Endometrium (tissue), 2 donors: ENCODE data around the gene BAHD1.
"Not testable (repeated sequence)": the region's sequence is repeated elsewhere in the genome, so short reads cannot be mapped to it uniquely, and the experiment has no call there.

ENCODE experiments used
- FAIRE-seq: peaks from 2 replicates; lab custom pipeline; 2012; peaks lifted over from hg19 to GRCh38; lab: Jason Lieb, UNC
- donor health status: control.
- donor health status: control.

The BAHD1 gene

DNA sequence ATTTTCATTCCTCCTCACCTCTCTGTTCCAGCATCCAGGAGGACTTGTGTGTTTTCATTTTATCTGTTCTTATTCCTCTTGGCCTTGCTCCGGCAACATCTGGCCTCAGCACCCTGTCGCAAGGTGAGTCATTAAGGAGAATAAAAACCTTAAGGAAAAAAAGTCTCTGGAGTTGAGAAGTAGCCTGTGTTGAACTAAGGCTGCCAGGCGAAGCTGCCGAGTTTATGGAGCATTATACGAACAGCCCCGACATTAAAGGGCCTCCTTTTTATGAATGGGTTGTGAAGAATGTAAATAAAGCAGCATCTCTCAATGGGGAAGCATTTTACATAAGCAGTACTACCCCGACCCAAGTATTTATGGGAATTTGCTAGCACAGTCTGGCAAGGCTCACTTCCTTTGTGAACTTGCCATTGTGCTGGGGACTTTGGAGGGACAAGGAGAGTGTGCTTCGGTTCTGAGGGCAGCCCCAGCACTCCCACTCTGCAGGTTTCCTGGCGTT is 4.7 kb downstream of the BAHD1 start:
- FAIRE-seq: peak; percentile 90

DNA sequence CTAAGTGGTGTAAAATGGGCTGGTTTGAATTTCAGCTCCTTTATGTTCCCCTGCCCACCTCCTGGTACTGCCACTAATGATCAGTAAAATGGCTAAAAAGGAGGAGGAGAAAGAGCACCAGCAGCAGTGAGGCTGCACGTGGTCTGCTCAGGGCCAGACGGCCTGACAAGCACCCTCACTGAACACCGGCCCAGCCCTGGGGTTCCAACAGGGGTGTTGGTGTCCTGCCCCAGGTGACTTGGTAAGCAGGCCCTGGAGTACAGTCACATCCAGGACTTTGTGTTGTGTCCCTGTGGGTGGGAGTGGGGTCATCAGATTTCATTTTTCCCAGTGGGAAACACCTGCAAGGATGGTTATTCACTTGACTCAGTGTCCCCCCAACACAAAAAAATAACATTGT is 5.4 kb downstream of the BAHD1 start:
- FAIRE-seq: no peak

DNA sequence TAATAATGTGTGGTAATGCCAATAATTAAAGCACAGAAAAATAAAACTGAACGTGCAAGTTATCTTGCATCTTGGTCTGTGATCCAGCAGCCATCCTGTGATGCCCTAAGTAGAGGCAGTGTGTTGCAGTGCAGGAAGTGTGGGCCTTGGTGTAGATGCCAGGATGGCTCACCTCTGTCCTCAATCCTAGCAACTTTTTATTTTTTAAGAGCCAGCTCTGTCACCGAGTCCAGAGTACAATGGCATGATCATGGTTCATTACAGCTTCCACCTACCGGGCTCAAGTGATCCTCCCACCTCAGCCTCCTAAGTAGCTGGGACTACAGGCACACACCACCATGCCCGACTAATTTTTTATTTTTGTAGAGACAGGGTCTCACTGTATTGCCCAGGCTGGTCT is 7.6 kb downstream of the BAHD1 start:
- no peak for FAIRE-seq

DNA sequence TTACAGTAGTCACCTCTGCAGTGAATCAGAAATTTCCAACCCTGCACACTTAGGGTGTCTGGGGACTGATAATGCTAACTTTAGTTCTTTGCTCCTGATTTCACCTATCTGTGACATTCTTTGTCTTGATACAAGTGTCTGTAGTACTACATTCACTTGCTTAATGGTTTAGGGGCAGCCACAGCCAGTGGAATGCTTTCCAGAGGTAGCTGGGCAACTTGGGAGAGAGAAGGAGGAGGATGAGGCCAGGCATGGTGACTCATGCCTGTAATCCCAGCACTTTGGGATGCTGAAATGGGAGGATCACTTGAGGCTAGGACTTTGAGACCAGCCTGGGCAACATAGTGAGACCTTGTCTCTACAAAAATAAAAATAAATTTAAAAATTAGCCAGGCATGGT is 8.5 kb downstream of the BAHD1 start:
- FAIRE-seq: no peak

DNA sequence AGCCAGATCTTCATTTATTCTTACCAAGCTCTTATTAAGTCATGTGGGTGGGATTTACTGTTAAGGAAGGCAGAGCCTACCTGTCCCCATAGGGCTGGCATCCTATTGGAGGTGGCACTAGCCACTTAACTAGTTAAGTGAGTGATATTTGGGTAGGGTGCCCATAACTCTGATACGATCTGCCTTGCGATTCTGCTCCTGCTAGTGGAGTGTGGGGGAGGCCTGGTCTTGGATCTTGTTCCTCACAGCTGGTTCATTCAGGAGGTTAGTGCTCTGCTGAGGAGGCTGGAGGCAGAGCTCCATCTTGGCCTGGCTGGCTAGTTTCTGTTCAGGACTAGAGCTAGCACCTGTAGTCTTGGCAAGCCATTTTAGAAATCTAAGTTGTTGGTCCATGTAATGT is 9.3 kb downstream of the BAHD1 start:
- no peak for FAIRE-seq

DNA sequence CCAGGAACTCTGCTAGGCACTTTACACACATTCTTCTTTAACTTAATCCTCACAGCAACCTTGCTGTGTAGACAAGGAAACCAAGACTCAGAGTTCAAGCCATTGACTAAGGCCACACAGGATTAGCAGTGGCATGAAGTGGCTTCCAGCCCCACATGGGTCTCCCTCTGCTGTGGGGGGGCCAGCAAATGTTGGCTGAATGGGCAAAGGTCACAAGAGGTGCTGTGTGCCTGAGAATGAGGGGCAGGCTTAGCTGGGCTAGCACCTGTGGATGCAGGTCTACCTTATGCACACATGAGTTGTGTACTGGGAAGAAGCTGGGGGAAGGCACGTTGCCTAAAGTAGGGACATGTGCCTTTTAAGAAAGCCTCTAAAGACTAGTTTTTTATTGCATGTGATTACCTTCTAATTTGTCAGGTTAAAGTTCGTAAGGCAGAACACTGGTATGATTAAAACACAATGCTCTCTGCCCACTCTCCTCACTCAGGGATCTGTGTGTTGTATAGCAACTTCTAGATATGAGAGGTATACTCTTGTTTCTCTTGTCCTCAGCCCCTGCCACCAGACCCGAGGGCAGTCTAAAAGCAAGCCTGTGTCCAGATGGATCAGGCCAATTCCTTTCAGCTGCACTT is 10.9 kb downstream of the BAHD1 start:
- FAIRE-seq: no peak

DNA sequence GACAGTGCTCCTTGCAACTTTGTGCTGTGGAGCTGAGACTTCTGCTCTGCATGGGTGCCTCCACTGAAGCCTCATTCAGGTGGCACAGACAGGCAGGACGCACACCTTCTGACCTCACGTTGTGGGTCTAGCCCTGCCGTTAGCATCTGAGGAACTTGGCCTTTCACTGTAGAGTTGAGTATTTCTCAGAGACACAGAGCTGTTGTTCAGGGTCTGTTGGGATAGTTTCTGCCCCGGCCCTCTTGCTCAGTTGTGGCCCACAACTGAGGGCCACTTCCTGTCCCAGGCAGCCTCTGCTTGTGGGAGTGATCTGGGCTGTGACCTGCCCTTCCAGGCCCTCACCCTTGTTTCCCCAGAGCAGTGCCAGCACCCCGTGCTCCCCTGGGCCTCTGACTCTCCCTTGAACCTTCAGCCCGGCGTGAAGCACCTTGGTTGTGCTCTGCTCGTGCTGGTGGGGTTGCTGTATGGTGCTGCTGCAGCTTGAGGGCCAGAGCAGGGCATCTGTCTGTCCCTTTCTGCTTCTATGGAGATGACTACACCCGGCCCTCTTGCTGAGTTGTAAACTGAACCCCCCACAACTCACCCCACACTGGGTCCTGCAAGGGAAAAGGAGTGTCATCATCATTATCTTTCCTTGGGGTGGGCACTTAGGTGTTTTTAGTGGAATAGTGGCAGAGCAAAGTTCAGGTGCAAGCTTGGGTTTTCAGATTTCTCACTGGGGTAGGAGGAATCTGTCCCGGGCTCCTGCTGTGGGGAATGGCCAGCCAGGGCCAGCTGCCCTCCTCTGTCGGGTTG is 11.7 kb downstream of the BAHD1 start:
- FAIRE-seq: no peak

DNA sequence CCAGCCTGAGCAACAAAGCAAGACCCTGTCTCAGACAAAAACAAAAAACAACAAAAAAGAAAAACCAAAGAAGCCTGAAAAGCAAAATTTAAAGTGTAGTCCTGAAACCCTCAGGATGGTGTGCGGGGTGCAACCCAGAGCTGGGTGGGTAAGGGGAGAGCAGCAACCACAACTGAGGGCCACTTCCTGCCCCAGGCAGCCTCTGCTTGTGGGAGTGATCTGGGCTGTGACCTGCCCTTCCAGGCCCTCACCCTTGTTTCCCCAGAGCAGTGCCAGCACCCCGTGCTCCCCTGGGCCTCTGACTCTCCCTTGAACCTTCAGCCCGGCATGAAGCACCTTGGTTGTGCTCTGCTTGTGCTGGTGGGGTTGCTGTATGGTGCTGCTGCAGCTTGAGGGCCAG is 13.2 kb downstream of the BAHD1 start:
- not testable (repeated sequence) for FAIRE-seq

DNA sequence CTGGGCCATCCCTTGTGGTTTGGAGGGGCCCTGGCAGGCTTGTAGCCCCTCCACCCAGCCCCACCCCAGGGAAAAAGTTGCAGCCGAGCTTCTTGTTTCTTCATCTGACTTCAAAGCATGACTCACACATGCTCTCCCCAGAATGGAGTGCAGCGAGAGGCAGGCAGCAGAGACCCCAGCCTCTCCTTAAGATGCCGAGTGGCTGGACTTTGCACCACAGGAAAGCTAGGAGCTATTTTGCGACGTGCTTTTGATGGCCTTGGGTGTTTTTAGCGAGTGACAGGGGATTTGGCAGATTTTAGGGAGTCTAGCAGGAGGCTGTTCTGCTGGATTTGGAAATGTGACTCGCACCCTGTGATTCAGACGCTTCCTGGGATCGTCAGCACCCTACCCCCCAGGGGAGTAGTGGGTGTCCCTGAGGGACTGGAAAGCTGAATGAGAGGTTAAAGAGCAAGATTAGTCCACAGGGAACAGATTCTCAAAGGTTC is 14.2 kb downstream of the BAHD1 start:
- FAIRE-seq: no peak

DNA sequence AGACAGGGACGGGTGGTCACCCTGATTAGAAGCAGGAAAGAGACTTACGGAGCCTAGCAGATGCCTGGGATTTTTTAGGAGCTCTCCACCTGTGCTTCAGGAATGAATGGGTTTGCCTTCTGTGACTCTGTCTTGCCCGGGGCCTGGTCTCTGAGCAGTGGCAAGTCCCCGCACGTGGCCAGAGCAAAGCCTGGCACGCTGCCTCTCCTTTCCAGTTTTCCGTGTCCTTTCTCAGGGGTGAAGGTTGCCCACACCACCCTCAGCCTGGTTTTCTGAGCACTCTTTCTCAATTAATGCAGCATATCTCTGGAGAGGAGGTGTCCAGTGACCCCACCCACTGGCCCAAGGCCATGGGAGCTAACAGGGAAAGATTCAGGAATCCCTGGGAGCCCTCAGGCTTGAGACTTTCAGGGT is 15.6 kb downstream of the BAHD1 start:
- no peak for FAIRE-seq

DNA sequence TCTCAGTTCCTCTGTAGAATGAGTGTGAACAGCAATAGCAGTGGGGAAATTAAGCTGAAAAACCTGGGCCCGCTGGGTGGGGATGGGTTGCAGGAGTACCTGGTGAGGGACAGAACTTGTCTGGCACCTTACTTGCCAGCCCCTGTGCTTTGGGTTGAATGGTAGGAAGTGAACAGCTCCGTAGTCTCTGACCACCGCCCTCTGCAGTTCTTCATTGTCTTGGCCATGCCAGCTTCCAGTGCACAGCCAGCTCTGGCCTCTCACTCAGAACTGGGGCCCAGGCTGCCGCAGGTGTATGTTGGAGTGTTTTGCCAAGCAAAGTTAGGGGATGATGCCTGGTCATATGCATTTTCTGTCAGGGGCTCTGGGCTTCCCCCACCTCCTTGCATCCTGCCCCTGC is 16.0 kb downstream of the BAHD1 start:
- no peak for FAIRE-seq

DNA sequence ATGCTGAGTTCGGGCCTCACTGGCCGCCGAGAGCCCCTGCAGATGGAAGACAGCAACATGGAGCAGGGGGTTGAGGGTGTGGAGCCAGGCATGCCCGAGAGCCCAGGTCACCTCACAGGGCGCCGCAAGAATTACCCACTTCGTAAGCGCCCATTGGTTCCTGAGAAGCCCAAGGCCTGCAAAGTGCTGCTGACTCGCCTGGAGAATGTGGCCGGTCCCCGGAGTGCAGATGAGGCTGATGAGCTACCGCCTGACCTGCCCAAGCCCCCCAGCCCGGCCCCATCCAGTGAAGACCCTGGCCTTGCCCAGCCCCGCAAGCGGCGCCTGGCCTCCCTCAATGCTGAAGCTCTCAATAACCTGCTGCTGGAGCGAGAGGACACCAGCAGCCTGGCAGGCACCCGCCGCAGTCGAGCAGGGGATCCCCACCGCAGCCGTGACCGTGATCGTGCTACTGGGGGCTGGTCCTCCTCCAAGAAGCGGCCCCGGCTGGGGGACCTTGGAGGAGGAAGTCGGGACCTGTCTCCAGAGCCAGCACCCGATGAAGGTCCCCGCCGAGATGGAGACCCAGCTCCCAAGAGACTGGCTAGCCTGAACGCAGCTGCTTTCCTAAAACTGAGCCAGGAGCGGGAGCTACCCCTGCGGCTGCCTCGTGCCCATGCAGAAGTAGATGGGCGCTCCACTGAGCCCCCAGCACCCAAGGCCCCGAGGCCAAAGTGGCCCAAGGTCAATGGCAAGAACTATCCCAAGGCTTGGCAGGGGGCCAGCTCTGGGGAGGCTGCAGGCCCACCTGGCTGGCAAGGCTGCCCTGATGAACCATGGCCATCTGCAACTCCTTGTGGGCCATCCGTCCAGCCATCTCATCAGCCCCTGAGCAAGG is 18.0 kb downstream of the BAHD1 start:
- FAIRE-seq: no peak

DNA sequence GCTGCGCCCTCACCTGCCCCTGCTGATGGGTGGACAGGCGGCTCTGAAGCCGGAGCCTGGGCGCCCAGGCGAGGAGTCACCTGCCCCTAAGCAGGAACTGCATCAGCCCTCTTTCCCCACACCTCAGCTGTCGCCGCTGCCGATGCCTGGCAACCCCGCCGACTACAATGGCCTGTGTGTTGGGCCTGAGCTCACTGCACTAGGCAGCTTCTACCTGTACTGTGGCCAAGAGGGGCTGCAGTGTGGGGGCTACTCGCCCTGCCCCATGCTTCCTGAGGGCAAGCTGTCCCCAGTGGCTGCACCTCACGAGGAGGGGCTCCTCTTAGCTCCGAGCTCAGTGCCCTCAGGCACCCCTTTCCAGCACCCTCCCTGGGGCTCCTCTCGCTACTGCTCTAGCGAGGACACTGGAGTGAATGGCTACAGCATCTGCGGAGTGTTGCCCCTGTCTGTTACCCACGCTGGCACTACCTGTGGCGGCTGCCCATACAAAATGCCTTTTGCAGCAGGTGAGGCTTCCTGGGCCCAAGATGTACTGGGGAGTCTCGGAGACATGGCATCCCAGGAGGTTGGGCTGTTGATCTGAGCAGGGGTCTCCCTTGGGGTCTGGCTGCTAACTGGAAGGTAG is 18.8 kb downstream of the BAHD1 start:
- FAIRE-seq: no peak

DNA sequence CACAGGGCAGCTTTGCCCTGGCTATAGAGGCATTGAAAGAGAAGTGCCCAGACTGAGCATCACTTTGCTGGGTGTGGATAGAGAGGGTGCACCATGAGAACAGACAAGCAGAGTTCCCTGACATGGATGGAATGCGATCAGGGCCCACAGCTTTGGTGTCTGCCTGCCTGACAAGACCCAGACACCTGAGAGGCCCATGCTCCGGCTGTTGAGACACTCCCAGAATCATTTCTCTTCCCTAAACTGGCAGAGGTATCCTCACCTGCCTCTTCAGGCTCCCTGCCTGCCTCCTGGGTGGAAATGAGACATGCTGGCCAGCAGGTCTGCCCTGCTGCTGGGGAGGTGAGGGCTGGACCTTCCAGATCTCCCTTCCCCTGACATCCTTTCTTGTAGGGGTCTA is 19.7 kb downstream of the BAHD1 start:
- no peak for FAIRE-seq

DNA sequence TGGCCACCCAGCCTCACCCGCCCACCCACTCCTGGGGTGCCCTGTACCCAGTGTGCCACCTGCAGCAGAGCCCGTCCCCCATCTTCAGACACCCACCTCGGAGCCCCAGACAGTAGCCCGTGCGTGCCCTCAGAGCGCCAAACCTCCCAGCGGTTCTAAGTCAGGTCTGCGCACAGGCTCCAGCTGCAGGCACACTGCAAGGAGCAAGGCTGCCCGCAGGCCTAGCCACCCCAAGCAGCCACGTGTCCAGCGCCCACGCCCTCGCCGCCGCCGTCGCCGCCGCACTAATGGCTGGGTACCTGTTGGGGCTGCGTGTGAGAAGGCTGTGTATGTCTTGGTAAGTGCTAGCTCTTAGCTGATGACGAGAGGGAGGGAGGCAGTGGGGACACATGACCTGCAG is 21.2 kb downstream of the BAHD1 start:
- no peak for FAIRE-seq

DNA sequence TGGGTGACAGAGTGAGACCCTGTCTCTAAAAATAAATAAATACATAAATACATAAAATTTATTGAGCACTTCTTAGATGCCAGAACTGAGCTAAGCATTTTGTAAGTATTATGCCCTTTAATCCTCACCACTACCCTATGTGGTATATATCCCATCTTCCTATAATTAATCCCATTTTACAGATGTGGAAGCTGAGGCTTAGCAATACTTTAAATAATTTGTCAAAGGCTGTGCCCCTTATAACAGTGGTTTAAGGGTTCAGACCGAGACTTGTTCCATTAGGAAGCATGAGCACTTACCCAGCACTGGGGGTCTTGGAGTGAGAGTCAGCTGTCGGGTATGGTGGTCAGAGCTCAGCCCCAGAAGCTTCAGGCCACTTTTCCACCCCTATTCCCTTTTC is 22.5 kb downstream of the BAHD1 start:
- FAIRE-seq: no peak

DNA sequence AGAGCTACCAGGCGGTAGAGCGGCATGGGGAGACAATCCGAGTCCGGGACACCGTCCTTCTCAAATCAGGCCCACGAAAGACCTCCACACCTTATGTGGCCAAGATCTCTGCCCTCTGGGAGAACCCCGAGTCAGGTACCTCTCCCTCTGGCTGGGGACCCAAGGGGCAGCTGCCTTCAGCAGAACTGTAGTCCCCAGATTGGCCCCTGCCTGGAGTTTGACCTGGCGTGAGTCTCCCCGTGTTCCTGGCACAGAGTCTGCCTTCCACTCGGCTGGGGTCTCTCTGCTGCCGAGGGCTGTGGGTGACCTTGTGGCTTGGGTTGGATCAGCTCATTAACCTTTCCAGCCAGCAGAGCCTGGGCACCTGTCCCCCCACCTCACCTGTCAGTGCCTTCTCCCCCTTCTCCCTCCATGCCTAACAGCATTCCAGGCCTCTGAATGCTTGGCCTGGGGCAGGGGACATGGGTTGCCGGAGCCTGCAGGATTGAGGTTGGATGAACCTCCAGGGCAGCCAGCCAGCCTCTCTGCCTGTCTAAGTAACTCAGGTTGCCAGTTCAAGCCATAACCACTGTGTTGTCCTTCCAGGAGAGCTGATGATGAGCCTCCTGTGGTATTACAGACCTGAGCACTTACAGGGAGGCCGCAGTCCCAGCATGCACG is 23.3 kb downstream of the BAHD1 start:
- FAIRE-seq: no peak

DNA sequence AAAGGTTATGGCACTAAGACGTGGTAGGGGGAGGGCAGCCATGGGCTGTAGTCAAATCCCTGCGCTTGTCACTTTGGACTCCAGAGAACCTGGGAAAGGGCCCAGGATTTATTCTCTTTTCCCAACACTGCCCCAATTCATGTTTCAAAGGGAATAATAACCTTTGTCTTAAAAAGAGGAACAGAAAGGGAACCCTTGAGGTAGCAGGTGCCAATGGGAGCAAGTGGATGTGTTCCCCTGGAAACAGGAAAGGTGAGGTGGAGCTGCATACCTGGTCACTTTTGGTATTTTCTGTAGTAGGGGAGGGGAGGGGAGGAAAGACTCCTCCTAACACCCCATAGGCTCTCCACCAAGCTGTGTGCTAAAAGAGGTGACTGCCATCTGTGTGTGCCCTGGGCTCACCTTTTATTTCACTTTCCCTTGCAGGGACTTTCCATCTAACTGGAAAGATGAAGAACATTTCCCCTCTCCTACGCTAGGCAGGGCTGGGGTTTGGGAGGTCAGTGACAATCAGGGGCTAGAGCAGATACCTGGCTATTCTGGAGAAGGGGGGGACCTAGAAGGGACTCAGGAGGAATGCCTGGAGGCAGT is 23.9 kb downstream of the BAHD1 start:
- FAIRE-seq: no peak

DNA sequence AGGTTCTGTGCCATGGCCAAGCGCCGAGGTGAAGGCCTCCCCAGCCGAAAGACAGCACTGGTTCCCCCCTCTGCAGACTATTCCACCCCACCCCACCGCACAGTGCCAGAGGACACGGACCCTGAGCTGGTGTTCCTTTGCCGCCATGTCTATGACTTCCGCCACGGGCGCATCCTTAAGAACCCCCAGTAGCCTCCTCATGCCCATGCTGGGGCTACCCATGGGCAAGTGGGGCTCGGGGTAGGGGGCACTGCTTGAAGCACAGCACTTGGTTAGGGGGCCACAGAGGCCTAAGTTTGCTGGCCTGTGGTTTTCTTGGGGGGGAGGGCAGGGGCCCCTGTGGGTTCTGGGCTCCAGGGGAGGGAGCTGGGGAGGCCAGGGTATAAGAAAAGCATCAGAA is 25.2 kb downstream of the BAHD1 start:
- no peak for FAIRE-seq

DNA sequence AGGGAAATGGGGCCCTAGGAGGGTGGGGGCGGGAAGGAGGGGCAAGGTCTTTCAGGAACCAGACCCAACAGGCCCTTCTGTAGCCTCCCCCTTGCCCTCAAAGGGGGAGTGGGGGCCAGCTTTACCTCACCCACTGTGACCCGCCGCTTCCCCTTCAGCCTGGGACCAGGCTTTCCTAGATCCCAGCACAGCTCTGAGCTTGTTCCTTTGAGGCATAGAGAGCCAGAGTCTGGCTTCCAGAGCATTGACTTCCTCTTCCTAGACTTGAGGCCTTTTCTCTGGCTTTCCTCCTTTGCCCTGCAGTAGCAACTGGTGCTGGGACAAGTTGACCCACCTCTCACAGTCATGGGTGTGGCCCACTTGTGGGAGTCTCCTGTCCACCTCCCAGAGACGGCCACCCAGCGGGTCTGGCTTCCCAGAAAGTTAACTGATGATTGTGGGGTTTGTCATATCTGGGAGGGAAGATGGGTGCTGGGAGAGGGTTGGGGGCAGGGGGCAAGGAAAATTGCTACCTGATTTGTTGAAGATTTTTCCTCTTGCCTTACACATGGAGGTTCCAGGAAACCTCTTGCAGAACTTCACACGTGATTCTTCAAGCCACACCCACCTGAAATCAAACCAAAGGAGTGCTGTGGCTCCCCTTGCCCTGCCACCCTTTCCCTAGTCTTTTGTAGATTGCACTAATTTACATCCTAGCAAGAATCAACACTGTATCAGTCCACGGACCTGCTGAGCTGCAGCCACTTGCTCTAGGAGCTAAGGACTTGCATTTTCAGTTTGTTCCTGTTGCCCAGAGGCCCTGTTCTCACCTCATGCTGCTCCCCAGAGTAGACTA is 25.9 kb downstream of the BAHD1 start:
- FAIRE-seq: no peak
